Activated T-helper 9 cell treated with anti-CD3 and anti-CD28 coated beads, Interleukin-2, amount 50 U/mL, for 16 hours (primary cell): ENCODE results near the gene USF3.
"Not testable (repeated sequence)": the region's sequence is repeated elsewhere in the genome, so short reads cannot be mapped to it uniquely, and the experiment has no call there.

Experiments
- DNase-seq: peaks from one replicate; pipeline ENCODE4 v3.0.0-alpha.2; 2020; ENCODE audit warnings: low read depth

Gene USF3

DNA sequence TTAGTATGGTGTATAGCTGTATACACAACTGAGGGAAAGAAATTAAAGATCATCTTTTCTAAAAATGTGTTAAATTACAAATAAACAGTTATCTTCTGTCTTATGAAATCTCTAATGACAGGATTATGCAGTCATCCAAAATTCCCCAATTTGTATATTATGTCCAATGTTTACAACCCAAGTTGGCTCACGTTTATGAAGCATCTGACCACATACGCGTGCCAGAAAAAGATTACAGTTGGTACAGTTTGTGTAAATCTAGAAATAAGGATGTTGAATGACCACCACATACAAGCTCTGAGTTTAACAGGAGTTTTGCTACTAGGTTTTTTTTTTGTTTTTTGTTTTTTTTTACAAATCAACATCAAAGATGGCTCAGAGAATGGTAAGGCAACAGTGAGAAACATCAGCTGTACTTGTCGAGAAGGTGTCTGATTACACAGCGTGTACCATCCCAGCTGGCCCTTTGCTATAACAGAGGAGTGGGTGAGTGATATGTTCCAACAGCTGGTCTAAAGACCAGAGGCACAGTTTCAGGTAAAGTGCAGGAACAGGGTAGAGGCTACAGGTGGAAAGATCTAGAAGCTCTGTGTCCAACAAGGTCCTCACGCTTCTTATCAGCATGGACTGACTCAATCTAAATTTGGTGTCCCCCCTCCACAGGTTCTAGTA, 47.1 kb downstream of the USF3 start:
- no peak for DNase-seq

DNA sequence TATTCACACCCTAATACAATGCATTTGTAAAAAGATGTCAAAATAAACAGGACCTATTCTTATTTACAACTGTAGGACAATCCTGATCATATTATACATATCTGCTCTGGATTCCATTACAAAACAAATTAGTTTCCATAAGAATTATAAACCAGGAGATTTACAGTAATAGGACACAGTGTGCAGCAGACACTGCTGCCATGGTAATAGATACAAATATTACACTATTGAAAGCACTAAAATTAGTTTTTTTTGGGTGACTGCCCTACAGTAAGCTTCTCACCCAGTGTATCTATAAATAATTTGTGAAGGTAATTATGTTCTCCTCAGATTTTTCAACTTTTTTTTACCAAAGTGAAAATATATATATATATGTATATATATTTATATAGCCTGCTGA, 47.9 kb downstream of the USF3 start:
- DNase-seq = no peak

DNA sequence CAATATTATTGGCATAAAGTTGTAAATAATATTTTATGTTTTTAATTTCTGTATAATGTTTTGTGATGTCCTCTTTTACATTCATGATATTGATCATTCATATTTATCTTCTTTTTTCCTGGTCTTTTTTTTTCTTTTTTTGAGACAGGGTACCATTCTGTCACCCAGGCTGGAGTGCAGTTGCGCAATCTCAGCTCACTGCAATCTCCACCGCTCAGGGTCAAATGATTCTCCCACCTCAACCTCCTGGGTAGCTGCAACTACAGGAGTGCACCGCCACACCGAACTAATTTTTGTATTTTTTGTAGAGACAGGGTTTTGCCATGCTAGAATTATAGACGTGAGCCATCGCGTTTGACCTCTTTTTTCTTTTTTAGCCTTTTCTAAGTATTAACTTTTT, 52.9 kb downstream of the USF3 start:
- no peak for DNase-seq

DNA sequence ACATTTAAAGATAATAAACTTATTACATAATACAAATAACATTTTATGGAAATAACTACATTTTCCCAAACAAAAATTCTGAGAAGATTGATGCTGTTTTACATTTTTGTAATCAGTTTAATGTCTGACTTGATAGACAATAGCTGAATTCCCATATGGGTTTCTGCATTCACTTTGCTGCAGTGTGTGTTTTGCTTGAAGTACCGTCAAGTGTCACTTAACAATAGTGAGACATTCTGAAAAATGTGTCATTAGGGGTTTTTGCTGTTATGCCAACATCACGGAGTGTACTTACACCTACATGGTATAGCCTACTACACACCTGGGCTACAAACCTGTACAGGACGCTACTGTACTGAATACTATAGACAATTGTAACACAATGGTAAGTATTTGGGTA, 57.5 kb downstream of the USF3 start:
- DNase-seq = no peak

DNA sequence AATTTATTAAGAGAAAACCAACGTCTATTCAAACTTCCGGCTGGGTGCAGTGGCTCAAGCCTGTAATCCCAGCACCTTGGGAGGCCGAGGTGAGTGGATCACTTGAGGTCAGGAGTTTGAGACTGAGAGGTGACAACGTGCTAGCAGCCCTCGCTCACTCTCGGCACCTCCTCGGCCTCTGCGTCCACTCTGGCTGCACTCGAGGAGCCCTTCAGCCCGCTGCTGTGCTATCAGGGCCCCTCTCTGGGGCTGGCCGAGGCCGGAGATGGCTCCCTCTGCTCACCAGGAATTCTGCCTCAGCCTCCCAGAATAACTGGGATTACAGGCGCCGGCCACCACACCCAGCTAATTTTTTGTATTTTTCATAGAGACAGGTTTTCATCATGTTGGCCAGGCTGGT, 58.7 kb downstream of the USF3 start:
- no peak for DNase-seq

DNA sequence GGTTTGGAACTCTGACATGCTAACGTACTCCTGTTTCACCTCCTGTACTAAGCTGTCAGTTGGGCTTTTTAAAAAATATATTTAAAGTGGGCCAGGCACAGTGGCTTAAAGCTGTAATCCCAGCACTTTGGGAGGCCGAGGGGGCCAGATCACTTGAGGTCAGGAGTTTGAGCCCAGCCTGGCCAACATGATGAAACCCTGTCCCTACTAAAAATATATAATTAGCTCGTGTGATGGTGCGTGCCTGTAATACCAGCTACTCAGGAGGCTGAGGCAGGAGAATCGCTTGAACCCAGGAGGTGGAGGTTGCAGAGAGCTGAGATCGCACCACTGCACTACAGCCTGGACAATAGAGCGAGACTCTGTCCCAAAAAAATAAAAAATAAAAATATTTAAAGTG, 60.4 kb downstream of the USF3 start:
- not testable (repeated sequence) for DNase-seq

DNA sequence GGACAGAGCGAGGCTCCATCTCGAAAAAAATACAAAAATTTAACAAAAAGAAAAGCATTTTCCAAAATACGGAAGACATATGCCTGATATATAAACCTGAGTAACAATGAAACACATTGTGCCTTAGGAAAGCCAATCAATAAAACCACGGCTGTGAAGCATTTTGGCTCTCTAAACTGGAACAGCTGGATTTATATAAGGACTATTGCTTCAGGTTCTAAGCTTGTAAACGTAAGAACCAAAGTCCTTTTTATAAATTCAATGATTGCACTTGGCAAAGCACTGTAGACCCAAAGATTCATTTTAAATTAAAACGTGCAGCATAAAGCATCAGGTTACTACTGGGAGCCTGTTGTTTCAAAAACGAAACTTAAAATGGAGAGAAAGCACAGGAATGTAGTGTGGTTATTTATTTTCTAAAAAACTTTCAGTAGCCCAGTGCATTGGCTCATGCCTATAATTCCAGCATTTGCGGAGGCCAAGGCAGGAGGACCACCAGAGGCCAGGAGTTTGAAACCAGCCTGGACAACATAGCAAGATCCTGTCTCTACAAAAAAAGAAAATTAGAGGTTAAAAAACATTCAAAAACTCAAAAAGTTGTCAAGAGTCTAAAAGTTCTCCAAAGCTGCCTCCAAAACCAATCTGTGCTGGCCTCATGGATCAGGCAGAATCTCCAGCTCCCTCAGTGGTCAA, 61.5 kb downstream of the USF3 start:
- DNase-seq = no peak

DNA sequence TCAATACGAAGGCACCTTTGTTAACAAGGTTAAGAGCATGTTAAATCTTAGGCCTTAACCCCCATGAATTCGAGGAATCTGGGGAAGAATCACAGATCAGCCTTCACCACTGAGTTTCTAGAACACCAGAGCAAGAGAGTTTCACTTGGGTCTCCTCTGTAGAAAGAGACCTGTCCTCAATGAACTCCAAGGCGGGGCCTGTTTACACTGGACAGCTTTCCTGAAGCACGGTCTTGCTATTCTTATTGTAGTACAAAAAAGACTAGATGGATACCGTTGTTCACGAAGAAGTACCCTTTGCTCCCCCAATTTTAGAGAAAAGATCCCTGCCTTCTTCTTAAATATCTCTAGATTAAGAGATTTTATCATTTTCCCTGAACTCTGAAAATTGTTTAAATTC, 64.9 kb downstream of the USF3 start:
- no peak for DNase-seq

DNA sequence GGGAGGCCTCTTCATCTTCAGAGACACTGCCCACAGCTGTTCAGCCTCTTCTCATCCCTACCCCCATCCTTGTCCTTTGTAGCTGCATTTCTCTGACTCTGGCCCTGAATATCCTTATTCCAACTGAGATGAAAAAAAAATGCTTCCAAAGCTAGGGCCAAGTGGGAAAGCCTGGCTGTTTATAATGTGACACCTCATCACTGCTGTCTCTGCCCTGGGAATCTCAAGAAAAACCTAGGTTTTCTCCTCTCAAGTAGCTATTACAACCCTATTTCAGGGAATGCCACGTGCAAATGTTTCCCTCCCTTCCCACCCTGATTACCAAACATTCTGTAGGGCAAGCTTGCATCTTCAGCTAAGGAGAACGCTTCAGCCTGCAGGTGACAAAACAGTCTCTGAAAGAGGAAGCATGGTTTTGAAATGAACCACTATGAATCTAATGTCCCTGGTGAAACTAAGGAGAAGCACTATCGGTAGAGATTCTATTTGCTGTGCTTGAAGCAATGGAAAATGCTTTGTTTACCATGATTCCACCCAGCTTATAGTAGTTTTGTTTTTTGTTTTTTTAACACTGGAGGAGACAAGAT, 65.4 kb downstream of the USF3 start:
- DNase-seq = no peak

DNA sequence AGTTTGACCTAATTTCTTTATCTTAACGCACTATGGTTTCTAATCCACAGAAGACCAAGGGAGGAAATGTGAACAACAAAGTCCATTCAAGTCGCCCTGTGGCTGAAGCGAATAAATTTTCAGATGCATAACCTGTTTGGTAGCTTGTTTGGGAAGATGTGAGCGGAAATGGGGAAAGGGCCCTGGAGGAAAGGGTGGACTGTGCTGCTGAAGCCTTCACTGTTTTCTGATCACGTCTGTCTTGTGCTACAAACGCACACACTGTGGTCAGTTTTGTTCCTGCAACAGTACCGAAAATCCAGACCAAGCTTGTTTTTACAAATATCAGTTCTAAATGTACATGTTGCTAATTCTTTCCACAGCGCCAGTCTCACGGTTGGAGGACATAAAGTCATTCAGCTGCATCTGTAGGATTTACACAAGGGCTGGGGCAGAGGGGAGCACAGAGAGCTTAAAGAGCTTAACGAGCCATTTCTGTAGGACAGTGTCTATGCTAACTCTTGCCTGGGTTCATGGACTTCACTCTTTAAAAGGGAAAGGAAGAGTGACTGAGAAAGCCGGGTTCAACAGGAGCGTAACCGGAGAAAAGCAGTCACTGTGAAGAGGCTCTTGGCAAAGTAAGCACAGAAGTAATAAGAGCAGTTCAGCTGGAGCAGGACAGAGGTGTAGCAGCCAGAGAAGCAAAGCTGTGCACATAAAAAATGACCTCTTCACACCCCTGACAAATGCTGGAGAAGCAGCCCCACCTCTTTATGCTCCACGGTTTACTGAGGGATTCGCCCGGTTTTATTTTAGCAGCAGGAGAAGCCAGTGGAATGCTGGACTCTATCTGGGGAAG, 66.6 kb downstream of the USF3 start:
- no peak for DNase-seq

DNA sequence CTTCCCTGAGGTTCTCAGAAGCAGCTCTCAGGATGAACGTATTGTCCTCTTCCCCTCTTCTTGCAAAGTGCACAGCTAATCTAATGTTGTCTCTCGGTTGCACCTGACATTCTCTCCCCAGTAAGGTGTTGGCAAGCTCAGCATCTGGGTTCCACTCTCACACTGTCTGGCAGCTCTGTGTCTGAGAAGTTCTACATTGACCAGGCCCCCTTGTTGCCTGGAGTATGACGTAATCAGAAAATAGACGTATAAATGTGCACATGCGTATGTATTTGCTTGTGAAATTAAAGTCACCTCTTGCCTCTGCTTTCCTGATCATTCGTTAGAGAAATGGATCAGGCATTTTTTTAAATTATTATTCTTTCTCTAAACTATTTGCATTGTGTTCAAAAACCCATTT, 67.7 kb downstream of the USF3 start:
- DNase-seq = no peak

DNA sequence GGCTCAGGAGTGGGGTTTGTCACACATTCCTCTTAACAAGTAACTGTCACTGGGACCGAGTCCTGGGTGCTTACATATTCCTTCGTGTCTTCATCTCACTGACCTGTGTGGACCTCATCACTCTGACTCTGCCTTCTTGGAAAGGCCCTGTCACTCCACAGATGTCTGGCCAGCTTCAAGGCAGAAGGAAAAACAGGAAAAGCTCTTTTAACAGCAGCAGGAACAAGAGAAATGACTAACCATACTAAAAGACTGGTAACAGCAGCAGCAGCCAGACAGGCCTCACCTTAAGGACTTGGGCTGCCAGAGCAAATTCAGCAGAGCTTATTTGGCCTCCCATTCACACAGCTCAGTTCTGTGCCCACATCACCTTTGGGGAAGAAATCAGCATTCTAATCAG, 68.1 kb downstream of the USF3 start:
- DNase-seq = no peak

DNA sequence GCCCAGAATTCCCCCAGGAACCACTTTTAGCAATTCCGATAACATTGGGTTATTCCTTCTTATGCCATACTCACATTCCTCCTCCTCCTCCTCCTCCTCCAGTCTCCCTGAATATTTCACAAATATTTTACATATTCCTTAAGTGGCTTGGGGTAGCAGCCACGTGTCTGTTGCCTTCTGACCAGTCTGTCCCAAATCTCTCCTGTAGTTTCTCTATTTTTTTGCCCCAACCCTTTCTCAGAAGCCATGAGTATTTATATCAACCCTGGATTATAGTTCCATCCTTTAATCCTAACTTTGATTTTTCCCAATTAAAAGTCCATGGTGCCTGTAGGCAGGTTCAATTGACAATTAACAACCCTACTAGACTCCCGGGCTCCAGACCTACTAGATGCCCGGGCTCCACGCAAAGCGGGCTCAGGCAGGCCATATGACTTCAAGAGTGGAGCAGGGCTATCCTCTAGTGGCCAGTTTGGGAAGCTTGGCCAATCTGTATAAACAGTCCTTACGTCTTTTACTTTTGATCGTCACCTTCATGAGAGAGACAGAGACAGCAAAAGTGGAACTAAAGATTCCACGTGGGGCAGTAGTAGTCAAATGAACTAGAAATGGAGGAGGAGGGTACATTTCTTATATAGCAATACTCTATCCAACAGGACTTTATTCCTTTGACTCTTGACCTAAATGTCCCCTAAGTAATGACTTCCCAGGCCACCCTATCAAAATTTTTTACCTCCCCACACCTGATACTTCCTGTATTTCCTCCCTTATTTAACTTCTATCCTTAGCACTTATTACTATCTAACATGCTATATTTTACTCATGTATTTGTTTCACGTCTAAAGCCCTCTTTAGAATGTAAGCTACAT, 69.7 kb downstream of the USF3 start:
- no peak for DNase-seq

DNA sequence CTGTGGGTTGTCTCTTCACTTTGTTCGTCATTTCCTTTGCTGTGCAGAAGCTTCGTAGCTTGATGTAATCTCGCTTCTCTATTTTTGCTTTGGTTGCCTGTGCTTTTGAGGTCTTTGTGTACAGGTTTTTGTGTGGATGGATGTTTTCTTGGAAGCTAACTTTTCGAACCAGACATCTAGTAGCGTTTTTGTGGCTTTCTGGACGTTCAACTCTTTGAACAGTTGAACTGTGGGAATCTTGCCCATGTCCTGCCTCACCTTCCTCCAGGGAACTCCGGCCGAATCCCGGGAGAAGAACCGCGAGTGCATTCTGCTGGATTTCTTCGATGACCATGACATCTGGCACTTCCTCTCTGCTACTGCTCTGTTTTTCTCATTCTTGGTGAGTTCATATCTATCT, 70.6 kb downstream of the USF3 start:
- DNase-seq = no peak

DNA sequence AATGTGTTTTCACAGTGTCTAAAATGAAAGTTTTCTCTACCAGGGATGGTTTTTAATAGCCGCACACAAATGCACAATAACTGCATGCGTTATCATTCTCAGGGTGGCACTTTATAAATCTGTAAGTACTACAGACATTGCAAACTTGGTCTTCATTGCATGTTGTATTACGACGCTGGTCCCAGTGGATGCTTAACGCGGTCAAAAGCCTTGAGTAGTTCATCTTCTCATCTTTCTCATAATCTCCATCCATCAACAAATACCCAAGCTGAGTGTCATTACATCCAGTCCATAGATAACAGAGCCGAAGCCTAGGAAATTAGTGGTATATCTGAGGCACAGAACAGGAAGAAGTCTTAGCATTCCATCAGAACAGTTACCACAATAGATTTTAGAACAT, 72.6 kb downstream of the USF3 start:
- DNase-seq = no peak

DNA sequence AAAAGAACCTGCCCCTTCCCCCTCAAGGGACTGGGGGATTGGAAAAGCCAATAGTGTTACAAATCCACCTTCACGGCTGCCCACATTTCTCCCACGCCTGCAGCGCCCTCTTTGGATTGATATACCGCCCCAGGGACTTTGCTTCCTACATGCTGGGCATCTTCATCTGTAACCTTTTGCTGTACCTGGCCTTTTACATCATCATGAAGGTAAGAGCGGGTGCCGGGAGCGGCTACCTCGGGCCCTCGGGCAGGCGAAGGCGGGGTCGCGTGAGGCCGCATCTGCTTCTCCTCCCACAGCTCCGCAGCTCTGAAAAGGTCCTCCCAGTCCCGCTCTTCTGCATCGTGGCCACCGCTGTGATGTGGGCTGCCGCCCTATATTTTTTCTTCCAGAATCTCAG, 73.1 kb downstream of the USF3 start:
- no peak for DNase-seq

DNA sequence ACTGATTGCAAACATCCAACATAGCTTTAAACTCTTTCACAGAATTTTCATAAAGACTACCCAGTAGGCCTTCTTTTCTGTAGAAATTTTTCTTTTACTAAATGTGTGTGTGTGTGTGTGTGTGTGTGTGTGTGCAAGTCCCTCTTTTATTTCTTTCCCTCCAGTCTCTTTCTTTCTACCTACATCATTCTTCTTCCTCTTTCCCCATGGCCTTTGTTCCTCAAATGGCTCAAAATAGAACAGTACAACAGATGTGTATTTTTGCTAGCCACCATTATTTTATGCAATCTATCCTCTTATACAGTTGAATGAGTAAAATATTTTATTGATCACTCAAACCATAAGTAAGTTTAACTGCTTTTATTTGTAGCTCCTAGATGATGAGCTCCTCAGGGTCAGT, 76.4 kb downstream of the USF3 start:
- no peak for DNase-seq

DNA sequence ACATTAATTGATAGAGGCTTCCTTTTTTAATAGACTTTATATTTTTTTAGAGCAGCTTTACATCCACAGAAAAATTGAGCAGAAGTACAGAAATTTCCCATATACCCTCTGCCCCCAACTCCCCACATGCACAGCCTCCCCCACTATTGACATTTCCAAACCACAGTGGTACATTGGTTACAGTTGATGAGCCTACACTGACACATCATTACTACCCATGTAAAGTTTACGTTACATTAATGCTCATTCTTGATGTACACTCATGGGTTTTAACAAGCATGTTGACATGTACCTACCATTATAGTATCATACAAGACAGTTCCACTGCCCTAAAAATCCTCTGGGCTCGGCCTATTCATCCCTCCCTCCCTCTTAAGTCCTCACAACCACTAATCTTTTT, 78.7 kb downstream of the USF3 start:
- no peak for DNase-seq

DNA sequence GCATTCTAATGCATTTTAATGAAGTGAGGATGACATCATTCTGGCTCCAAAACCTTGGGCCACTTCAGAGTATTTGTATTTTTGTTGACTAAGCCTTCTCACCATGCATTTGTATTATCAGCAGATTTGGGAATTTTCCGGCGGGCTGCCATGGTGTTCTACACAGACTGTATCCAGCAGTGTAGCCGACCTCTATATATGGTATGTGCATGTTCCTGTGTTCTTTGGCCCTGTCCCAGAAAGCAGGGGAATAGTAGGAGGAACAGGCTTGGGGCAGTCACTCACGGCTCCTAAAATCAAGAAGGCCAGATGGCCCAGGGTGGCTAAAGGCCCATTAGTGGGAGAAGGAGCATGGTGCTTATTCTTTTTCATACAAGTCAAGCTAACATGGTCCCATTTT, 80.5 kb downstream of the USF3 start:
- DNase-seq = no peak

DNA sequence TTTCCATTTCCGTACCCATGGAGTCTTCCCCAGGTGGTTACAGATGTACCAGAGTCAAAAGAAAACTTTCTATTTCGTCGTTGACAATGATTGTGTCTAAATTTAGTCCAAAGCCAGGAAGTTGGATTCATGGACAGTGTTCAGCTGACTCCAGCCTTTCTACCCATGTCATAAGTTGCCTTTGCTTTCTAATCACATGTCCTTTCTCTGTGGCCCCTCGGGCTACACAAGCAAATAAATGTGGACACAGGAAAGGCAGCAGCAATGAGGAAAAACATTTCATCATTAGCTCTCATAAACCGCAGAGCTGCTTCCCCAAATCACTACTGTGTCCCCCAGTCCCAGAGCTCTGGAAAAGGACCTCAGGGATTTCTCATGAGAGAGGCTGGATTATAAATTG, 82.0 kb downstream of the USF3 start:
- no peak for DNase-seq

DNA sequence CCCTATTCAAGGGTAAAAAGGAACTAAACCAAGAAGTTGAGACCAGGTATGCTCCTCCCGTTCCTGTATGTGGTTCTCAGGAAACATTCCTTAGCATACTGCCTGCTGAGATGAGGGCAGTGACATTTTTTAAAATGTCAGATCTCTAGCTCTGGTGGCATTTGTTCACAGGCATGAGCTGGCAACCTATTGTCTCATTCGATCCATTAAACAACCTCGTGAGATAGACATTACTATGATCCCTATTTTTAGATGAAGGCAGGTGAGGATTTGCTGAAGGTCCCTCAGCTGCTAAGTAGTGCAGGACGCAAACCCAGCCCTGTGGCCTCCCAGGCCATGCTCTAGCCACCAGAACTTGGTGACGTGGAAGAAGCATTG, 89.2 kb downstream of the USF3 start:
- no peak for DNase-seq
